Upper lobe of right lung (tissue), 1 donor: Measurements from ENCODE around the gene GARRE1. TPM values are rescaled to one million over a fixed set of nuclear protein-coding genes. Genes with fewer than 3 reads are reported as not detected.
"Not testable (repeated sequence)": the region's sequence is repeated elsewhere in the genome, so short reads cannot be mapped to it uniquely, and the experiment has no call there.

ENCODE experiments used
- ATAC-seq: fragments of 200-7000 bp; cut with Tn5 transposase; one replicate; pipeline ENCODE4 v1.9.1; 2020; ENCODE audit warnings: mild to moderate bottlenecking, moderate library complexity
- DNase-seq: peaks from one replicate; pipeline ENCODE4 v3.0.0-alpha.2; 2020
- H3K27ac ChIP-seq: fragments of 200-600 bp; one replicate; pipeline ENCODE4 v1.8.0; 2022
- H3K27me3 ChIP-seq: fragments of 200-600 bp; one replicate; pipeline ENCODE4 v1.8.0; 2022; ENCODE audit warnings: mild to moderate bottlenecking
- H3K36me3 ChIP-seq: fragments of 200-600 bp; one replicate; pipeline ENCODE4 v1.8.0; 2022
- H3K4me1 ChIP-seq: fragments of 200-600 bp; one replicate; pipeline ENCODE4 v1.8.0; 2022
- H3K4me3 ChIP-seq: fragments of 200-600 bp; one replicate; pipeline ENCODE4 v1.8.0; 2022; ENCODE audit warnings: mild to moderate bottlenecking
- H3K9me3 ChIP-seq: fragments of 200-600 bp; one replicate; pipeline ENCODE4 v1.8.0; 2022
- intact Hi-C: fragments of 100-400 bp; cut with DNase I; formaldehyde crosslinking; loops from one replicate; pipeline ENCODE4 v1.11.0; 2022
- total RNA-seq: library from RNA; stranded (reverse); fragmentation: NEBNext Ultra II Directional; extraction: Animal tissue kit (Norgen Biotek cat#: 25700); gene quantifications from one replicate; pipeline ENCODE4 v1.2.1, GENCODE V29; 2021
- TF ChIP-seq, protein P1 (sequence below): fragments of 200-600 bp; IDR thresholded peaks from one replicate; pipeline ENCODE4 v1.8.0; 2022; ENCODE audit warnings: antibody characterized with exemption
- donor health status: DM: no; HTN: yes; CAD: no; lungs with severe emphysema.

Gene GARRE1
- total RNA-seq, 1 donor from 2014 or later: 41.3 TPM

DNA sequence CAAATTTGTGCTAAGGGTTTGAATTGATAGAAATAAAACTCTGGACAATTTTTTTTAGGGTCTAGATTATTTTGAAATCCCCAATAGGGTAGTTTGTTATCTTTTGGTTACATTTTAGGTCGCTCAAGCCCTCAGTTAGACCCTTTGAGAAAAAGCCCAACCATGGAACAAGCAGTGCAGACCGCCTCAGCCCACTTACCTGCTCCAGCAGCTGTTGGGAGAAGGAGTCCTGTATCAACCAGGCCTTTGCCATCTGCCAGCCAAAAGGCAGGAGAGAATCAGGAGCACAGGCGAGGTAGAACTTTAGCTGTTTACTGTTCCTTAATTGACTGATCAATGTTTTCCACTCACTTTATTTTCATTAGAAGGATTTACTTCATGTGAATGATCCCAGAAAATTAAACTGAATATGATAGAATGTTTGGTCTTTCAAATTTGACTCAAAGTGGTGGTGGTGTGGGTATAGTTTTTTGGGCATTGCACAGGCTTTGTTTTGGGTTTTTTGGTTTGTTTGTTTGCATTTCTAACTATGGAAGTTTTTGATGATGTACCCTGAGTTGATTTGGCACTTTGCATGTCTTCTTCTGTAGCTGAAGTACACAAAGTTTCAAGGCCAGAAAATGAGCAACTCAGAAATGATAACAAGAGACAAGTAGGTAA is 39.2 kb upstream of the GARRE1 start:
- Histone ChIP-seq H3K27me3 (no peaks in the 10 kb centered on the region), H3K27ac (no peak overlapping the region), H3K4me3 (no peak overlapping the region), H3K36me3 (peaks cover 78% of the 10 kb centered on the region), H3K9me3 (no peaks in the 10 kb centered on the region), H3K4me1 (peaks cover 4% of the 10 kb centered on the region)
- TF ChIP-seq, protein P1, sequence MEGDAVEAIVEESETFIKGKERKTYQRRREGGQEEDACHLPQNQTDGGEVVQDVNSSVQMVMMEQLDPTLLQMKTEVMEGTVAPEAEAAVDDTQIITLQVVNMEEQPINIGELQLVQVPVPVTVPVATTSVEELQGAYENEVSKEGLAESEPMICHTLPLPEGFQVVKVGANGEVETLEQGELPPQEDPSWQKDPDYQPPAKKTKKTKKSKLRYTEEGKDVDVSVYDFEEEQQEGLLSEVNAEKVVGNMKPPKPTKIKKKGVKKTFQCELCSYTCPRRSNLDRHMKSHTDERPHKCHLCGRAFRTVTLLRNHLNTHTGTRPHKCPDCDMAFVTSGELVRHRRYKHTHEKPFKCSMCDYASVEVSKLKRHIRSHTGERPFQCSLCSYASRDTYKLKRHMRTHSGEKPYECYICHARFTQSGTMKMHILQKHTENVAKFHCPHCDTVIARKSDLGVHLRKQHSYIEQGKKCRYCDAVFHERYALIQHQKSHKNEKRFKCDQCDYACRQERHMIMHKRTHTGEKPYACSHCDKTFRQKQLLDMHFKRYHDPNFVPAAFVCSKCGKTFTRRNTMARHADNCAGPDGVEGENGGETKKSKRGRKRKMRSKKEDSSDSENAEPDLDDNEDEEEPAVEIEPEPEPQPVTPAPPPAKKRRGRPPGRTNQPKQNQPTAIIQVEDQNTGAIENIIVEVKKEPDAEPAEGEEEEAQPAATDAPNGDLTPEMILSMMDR: no peak
- intact Hi-C loops: no loop called here
- DNase-seq (no peak), ATAC-seq (no peak)

GRCh38 chr19:34215666-34216038 is 38.7 kb upstream of the GARRE1 start:
- no peaks in the 10 kb centered on the region for H3K9me3 ChIP-seq
- TF ChIP-seq, protein P1: no peak
- intact Hi-C loops: no loop called here
- H3K4me3 ChIP-seq: no peak overlapping the region
- DNase-seq: no peak
- H3K4me1 ChIP-seq: peaks cover 4% of the 10 kb centered on the region
- peaks cover 78% of the 10 kb centered on the region for H3K36me3 ChIP-seq
- no peak for ATAC-seq
- H3K27me3 ChIP-seq: no peaks in the 10 kb centered on the region
- H3K27ac ChIP-seq: no peak overlapping the region

DNA sequence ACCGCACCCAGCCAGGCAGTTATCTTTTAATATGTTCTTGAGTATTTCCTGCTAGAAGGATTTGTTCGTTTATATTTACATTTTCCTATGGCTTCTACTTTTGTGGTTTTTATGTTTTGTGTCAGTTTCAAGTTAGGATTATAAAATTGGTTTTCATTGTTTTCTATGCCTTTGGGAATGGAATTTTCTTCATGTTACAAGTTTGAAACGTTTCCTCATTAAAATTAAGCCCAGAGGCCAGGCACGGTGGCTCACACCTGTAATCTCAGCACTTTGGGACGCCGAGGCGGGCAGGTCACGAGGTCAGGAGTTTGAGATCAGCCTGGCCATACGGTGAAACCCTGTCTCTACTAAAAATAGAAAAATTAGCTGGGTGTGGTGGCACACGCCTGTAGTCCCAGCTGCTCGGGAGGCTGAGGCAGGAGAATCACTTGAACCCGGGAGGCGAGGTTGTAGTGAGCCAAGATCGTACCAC is 37.6 kb upstream of the GARRE1 start:
- H3K4me3 ChIP-seq, H3K9me3 ChIP-seq, DNase-seq, H3K27ac ChIP-seq, H3K27me3 ChIP-seq, intact Hi-C loops, ATAC-seq, H3K4me1 ChIP-seq: not testable (repeated sequence)
- peaks cover 78% of the 10 kb centered on the region for H3K36me3 ChIP-seq

GRCh38 chr19:34217952-34218817 is 36.2 kb upstream of the GARRE1 start:
- Histone ChIP-seq H3K4me1 (peaks cover 4% of the 10 kb centered on the region), H3K9me3 (no peaks in the 10 kb centered on the region), H3K27me3 (no peaks in the 10 kb centered on the region), H3K36me3 (peaks cover 80% of the 10 kb centered on the region), H3K27ac (no peak overlapping the region), H3K4me3 (no peak overlapping the region)
- TF ChIP-seq, protein P1: no peak
- intact Hi-C loops: no loop called here
- ATAC-seq (no peak), DNase-seq (no peak)

- Histone ChIP-seq H3K9me3 (no peaks in the 10 kb centered on the region), H3K36me3 (peaks cover 80% of the 10 kb centered on the region), H3K4me1 (peaks cover 4% of the 10 kb centered on the region), H3K27me3 (no peaks in the 10 kb centered on the region), H3K27ac (no peak overlapping the region), H3K4me3 (no peak overlapping the region)
- no peak for DNase-seq
- intact Hi-C loops: no loop called here
- ATAC-seq: no peak
- TF ChIP-seq, protein P1: no peak
These were observed 35.6 kb upstream of the GARRE1 start for GRCh38 chr19:34218818-34219164.

DNA sequence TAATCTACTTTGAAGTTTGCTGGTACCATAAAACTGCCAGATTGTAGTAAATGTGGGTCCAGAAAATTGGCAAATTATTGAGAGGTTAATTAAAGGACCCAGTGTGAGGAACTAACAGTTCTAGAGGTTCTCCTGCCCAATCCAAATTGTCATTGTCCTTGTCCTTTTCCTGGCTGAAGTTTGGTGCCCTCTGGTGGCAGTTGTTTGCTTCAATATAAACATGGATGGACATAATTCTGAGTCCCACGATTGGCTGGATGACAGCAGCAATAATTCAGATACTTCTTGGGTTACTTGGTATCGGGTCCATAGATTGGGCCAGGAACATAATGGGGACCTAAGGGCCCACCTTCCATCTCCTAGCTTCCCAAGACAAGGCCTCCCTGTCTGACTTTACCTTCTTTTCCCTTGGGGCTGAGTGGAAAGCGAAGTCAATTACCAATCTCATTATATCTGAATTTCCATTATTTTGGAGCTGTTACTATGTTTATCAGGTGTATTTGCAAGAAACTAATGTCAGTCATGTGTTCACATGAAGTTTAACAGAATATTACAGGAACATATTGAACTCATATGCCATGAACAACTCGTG is 33.8 kb upstream of the GARRE1 start:
- DNase-seq (no peak), ATAC-seq (peak; percentile 80)
- TF ChIP-seq, protein P1: peak; percentile 71
- intact Hi-C loops: no loop called here
- no peak overlapping the region for H3K27ac ChIP-seq
- peaks cover 4% of the 10 kb centered on the region for H3K4me1 ChIP-seq
- H3K4me3 ChIP-seq: no peak overlapping the region
- H3K9me3 ChIP-seq: no peaks in the 10 kb centered on the region
- no peaks in the 10 kb centered on the region for H3K27me3 ChIP-seq
- H3K36me3 ChIP-seq: peaks cover 81% of the 10 kb centered on the region
